CD4-positive, alpha-beta T cell treated with Interleukin-21 for 1 hour (primary cell): ENCODE results near the gene EIF3L.
A peak's percentile ranks its signal among the peaks of the same experiment; 100 is the strongest.

ENCODE experiments used
- DNase-seq: peaks from one replicate; pipeline ENCODE4 v3.0.0-alpha.2; 2020

The EIF3L gene

GRCh38 chr22:37930270-37930951, 81.2 kb downstream of the EIF3L start:
- DNase-seq: no peak

GRCh38 chr22:37930952-37931440, 81.8 kb downstream of the EIF3L start:
- DNase-seq: no peak

- no peak for DNase-seq
These were observed 82.7 kb downstream of the EIF3L start for GRCh38 chr22:37931893-37932389.

- DNase-seq: no peak
These were observed 83.2 kb downstream of the EIF3L start for GRCh38 chr22:37932401-37932800.

- no peak for DNase-seq
These were observed 83.8 kb downstream of the EIF3L start for GRCh38 chr22:37932821-37933578.

GRCh38 chr22:37933711-37934376, 84.6 kb downstream of the EIF3L start:
- DNase-seq: peak; percentile 80
